Inflammatory macrophage treated with lipopolysaccharide for 4 hours (primary cell): ENCODE data around the gene ANKRD18B.
"Not testable (repeated sequence)": the region's sequence is repeated elsewhere in the genome, so short reads cannot be mapped to it uniquely, and the experiment has no call there.

ENCODE experiments used
- DNase-seq: peaks from one replicate; pipeline ENCODE4 v3.0.0-alpha.2; 2020

Gene ANKRD18B

GRCh38 chr9:33523397-33524305 is at the start of gene ANKRD18B:
ANKRD18B (plus strand) TSS chr9:33524251; CDS start chr9:33524490, 239 bp downstream.
- DNase-seq: peak; percentile 39

- DNase-seq: no peak
These were observed 48.7 kb upstream of the ANKRD18B start for GRCh38 chr9:33475357-33475756.

DNA sequence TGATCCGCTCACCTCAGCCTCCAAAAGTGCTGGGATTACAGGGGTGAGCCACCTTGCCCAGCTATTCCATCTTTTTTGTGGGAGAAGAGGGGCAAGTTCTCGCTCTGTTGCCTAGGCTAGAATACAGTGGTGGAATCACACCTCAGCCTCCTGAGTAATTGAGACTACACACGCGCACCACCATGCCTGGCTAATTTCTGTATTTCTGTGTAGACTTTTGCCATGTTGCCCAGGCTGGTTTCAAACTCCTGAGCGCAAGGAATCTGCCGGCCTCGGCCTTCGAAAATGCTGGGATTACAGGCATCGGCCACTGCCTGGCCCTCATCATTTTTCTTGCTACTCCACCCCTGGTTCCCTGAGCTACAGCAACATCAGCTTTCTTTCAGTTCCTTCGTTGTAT is 47.5 kb upstream of the ANKRD18B start:
- no peak for DNase-seq

DNA sequence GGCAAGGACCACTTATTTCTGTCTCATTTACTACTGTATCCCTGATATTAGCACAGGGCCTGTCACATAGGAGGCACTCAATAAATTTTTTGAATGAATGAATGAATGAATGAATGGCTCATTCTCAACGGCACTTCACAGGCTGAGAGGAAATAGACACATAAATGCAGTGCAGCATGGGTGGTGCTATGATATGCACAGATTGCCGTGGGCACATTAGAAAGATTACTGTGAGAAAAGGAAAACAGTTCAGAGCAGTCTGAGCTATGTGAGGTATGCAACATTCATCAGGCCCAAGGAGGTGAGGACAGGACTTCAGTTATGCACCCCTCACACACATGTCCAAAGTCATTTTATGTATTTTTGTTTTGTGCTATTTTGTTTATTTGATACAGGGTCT is 43.9 kb upstream of the ANKRD18B start:
- DNase-seq: no peak

- no peak for DNase-seq
These were observed 43.1 kb upstream of the ANKRD18B start for GRCh38 chr9:33480976-33481375.

DNA sequence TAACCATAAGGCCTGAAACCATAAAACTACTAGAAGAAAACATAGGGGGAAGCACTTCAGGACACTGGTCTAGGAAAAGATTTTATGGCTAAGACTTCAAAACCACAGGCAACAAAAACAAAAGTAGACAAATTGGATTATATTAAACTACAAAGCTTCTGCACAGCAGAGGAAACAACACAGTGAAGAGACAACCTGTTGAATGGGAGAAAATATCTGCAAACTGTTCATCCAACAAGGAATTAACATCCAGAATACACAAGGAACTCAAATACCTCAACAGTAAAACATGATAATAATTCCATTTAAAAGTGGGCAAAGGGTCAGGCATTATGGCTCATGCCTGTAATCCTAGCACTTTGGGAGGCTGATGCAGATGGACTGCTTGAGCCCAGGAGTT is 38.7 kb upstream of the ANKRD18B start:
- not testable (repeated sequence) for DNase-seq

GRCh38 chr9:33489066-33489465 is 35.0 kb upstream of the ANKRD18B start:
- no peak for DNase-seq

GRCh38 chr9:33493819-33494218 is 30.2 kb upstream of the ANKRD18B start:
- not testable (repeated sequence) for DNase-seq

DNA sequence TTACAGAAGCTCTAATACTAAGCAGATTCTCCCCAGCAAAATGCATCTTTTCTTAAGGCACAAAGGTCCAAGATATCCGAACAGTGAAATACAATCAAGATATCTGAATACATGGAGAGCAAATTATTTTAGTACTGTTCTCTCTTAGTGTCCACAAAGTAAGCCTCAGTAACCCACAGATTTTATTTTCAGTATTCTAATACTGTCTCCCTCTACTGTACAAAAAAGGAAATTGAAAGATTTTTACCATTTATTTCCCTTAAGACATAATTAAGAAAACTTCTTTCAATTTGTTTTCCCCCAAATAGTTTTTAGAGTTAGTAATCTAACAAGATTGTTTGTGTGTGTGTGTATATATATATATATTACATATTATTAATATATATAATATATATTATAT is 25.7 kb upstream of the ANKRD18B start:
- DNase-seq: peak; percentile 29

- peak; percentile 71 for DNase-seq
These were observed 17.3 kb upstream of the ANKRD18B start for GRCh38 chr9:33506626-33507370.

DNA sequence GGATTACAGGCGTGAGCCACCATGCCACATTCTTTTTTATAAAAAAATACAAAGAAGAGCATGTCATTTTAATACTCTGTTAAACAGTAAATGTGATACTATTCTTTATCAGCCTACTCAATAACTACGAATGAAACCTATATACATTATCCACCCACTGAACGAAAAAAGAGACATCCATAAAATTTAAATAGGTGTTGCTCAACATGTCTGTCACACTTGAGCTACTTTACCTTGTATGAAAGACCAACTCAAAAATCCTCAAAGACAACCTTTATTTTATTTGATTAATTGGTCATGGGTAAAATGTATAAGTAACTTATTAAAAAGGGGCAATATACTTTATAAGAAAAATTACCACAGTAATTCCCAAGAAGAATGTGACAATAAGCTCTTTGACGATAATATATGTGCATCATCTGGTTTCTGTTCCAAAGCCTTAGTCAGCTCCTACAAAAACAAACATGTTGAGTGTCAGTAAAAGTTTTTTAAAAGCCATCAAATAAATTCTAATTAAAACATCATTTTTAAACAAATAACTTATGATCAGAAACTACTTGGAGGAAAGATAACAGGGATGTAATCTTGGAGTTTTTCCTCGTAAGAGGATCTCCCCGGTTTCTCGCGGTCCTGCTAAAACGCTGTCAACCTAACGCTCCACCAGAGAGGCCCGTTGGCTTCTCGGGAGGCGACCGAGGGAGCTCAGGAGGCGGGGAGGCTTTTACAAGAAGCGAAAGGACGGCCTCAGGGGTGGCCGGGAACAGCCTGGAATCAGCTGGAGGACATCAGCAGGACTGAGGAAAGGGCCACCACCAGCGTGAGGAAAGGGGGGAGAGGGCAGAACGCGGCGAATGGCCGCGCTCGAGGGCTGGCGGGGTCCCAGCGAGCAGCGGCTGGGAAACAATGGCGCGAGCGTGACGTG is 13.5 kb upstream of the ANKRD18B start:
- peak; percentile 60 for DNase-seq

GRCh38 chr9:33511184-33511517 is 12.9 kb upstream of the ANKRD18B start:
- DNase-seq: not testable (repeated sequence)

DNA sequence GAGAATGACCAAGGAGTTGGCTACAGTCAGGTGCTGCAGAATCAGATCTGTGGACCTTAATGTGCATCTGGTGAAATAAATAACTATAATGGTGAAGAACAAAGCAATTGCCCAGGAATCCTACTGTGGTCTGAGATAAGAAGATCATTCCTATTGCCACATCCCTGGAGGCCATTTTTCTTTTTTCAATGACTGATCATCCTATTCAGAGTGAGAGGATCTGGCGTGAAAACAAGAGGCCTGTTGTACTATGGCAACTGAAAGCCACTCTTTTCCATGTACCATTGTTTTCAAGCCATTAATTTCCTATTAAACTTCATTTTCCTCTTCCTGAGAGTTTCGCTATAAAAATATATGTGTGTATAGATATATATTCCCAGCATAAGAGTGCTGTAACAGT is 11.5 kb upstream of the ANKRD18B start:
- not testable (repeated sequence) for DNase-seq

DNA sequence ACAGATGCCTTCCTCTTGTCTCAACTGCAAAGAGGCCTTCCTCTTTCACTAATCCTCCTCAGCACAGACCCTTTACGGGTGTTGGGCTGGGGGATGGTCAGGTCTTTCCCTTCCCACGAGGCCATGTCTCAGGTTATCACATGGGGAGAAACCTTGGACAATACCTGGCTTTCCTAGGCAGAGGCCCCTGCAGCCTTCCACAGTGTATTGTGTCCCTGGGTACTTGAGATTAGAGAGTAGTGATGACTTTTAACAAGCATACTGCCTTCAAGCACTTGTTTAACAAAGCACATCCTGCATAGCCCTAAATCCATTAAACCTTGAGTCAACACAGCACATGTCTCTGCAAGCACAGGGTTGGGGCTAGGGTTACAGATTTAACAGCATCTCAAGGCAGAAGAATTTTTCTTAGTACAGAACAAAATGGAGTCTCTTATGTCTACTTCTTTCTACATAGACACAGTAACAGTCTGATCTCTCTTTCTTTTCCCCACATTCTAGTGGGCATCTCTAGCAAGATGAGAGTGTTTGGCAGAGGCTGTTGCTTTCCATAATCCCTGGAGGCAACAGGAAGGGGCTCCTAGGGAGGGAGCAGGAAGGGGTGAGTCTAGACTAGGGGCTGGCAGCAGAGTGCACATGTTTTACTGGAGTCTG is 8.6 kb upstream of the ANKRD18B start:
- not testable (repeated sequence) for DNase-seq

DNA sequence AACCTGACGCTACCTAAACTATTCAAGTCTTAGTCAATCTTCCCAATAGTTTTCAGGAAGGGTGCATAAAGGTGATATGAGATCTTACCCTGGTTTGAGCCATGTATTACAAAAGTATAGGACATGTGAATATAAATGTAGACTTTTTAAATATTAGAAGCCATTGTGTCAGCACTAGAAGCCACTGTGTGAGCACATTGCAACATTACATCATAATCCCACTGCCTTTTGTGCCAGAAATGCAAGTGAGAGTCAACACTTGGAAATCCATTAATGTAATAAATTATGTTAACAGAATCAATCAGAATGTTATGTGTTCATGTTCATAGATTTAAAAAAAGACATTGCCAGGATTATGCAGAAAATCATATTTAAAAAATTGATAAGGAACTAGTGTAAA is 7.7 kb upstream of the ANKRD18B start:
- not testable (repeated sequence) for DNase-seq

DNA sequence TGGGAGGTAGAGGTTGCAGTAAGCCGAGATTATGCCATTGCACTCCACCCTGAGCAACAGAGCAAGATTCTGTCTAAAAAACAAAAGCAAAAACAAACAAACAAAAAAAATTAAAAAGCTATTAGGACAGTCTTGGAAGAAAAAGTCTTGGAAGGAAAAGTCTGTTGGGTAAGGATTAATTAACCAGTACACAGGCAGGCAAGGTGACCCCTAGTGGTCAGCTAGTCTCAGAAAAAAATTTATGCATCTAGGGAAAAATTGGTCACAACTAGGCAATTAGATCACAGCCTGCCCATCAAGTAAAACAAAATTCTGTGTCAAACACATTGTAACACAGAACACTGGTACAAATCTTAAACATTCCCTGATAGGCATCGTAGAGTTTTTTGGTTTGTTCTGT is 6.7 kb upstream of the ANKRD18B start:
- peak; percentile 38 for DNase-seq

DNA sequence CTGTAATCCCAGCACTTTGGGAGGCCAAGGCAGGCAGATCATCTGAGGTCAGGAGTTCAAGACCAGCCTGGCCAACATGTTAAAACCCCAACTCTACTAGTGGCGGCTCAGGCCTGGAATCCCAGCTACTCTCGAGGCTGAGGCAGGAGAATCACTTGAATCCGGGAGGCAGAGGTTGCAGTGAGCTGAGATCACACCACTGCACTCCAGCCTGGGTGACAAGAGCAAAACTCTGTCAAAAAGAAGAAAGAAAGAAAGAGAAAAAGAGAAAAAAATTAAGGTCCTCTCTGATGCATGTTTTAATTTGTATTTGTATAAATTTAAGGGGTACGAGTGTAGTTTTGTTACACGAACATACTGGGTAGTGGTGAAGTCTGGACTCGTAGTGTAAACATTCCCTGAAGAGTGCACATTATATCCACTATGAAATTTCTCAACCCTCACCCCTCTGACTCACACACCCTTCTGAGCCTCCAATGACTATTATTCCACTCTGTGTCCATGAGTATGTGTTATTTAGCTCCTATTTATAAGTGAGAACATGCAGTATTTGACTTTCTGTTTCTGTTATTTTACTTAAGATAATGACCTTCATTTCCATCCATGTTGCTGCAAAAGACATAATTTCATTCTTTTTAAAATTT is 6.0 kb upstream of the ANKRD18B start:
- peak; percentile 8 for DNase-seq

DNA sequence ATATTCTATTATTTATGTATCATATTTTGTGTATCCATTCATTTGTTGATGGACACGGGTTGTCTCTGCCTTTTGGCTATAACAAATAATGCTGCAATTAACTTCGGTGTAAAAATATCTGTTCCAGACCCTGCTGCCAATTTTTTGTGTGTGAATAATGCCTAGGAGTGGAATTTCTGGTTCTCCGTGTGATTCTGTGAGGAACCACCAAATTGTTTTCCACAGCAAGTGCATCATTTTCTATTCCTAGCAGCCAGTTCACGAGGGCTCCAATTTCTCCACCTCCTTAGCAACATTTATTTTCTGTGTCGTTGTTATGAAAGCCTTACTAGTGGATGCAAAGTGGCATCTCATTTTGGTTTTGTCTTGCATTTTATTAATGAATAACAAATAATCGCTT is 2.2 kb upstream of the ANKRD18B start:
- DNase-seq: not testable (repeated sequence)

- DNase-seq: no peak
These were observed 376 bp downstream of the ANKRD18B start for GRCh38 chr9:33524306-33524947.

DNA sequence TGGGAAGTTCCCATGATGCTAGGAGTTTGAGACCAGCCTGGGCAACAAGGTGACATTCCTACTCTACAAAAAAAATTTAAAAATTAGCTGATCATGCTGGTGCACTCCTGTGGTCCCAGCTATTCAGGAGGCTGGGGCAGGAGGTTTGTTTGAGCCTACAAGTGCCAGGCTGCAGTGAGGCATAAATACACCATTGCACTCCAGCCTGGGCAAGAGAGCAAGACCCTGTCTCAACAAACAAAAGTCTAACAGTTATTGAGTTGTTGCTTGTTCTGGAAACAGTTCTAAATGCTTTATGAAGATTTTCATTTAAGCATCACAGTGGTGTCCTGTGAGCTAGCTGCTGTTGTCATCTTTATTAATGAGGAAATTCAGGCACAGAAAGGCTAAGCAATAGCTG is 4.0 kb downstream of the ANKRD18B start:
- DNase-seq: not testable (repeated sequence)

DNA sequence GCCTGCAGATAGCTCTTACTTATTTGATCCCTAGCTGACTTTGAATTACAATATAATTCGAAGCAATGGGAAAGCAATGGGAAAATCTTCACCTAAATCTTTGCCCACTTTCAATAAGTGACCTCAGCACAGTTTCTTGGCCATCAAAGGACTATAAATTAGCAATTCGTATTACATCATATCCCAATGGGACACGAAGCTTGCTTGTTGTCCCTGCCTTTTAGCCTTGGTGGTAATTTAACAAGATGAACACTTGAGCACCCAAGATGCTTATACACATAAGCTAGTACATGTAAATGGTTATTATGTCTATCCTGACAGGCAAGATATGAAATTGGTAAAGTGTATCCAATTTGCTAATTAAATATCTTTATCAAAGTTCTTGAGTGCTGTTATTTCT is 9.9 kb downstream of the ANKRD18B start:
- DNase-seq: not testable (repeated sequence)
